A673 (cell line): ENCODE measurements around the gene IER3.

Experiments
- EZH2 ChIP-seq: fragments of 200-600 bp; sonication (generic); IDR thresholded peaks from 2 replicates; pipeline ENCODE4 v1.6.1; 2017; ENCODE audit warnings: borderline replicate concordance, low read depth, mild to moderate bottlenecking, mixed read lengths, antibody characterized with exemption, low read length; ENCODE audit not compliant: poor library complexity, severe bottlenecking
- TF ChIP-seq, protein P1 (sequence below): fragments of 300-800, 200-600 bp; sonication (generic); conservative IDR thresholded peaks from 2 replicates; pipeline ENCODE4 v1.5.1; 2017; ENCODE audit warnings: low read depth, mild to moderate bottlenecking, antibody characterized with exemption, low read length, moderate library complexity, mixed read lengths

DNA sequence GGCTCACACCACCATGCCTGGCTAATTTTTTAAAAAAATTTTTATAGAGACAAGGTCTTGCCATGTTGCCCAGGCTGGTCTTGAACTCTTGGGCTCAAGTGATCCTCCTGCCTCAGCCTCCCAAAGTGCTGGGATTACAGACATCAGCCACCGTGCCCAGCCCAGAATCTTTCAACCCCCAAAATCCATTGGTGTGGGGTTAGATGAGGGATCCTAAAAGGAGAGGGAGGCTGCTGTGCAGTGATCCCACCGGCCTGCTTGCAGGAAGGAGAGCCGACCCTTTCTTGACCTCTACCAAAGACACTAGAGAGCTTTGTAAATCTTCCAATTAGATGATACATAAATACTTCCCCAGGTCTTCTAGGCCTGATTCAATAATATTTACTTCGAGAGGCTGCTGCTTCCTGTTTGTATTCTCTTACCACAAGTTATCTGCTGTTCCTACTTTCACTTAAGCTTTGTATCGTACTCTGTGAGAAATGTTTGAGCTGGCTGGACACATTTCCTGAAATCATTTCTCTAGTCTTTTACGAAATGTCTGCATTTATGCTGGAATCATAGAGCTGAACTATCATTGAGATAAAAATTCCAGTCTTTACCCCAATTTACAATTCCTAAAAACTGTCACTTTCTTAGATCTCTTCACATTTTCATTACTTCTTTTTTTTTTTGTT is 49.3 kb upstream of the IER3 start:
- TF ChIP-seq, protein P1, sequence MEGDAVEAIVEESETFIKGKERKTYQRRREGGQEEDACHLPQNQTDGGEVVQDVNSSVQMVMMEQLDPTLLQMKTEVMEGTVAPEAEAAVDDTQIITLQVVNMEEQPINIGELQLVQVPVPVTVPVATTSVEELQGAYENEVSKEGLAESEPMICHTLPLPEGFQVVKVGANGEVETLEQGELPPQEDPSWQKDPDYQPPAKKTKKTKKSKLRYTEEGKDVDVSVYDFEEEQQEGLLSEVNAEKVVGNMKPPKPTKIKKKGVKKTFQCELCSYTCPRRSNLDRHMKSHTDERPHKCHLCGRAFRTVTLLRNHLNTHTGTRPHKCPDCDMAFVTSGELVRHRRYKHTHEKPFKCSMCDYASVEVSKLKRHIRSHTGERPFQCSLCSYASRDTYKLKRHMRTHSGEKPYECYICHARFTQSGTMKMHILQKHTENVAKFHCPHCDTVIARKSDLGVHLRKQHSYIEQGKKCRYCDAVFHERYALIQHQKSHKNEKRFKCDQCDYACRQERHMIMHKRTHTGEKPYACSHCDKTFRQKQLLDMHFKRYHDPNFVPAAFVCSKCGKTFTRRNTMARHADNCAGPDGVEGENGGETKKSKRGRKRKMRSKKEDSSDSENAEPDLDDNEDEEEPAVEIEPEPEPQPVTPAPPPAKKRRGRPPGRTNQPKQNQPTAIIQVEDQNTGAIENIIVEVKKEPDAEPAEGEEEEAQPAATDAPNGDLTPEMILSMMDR: no peak
- TF ChIP-seq EZH2: no peak
